Measurements from ENCODE around the gene ZDHHC4.
A peak's percentile ranks its signal among the peaks of the same experiment; 100 is the strongest.
"Not testable (repeated sequence)": the region's sequence is repeated elsewhere in the genome, so short reads cannot be mapped to it uniquely, and the experiment has no call there.

Gene ZDHHC4

GRCh38 chr7:6634021-6634420, 56.8 kb downstream of the ZDHHC4 start:
- no peak for TF ChIP-seq POLR2AphosphoS5 (IDR thresholded peaks at IDR 0.05; ENCODE audit: borderline replicate concordance, low read depth, low read length)
- no peak for TF ChIP-seq FOXP2 (optimal IDR thresholded peaks at IDR 0.05; ENCODE audit: control extremely low read depth, extremely low read length, insufficient read depth)
- TF ChIP-seq EZH2 (IDR thresholded peaks at IDR 0.05) = no peak
- Histone ChIP-seq H3K4me3 (no peak overlapping the region), H3K9ac (ENCODE audit: insufficient read length) (no peak overlapping the region), H3K27ac (no peak overlapping the region), H3K9me3 (ENCODE audit: low read depth, low read length) (no peaks in the 10 kb centered on the region), H3K36me3 (ENCODE audit: insufficient read depth, low read length) (peaks cover 2% of the 10 kb centered on the region; the same call in 1 of the 2 replicates)
- no peak for DNase-seq (ENCODE audit: low read depth, low spot score)

- H3K4me3 ChIP-seq; DNase-seq (ENCODE audit: low read depth, low spot score): not testable (repeated sequence)
- H3K36me3 ChIP-seq (ENCODE audit: insufficient read depth, low read length) = peaks cover 12% of the 10 kb centered on the region; the same call in 1 of the 2 replicates
Observed at GRCh38 chr7:6634971-6635370, 57.7 kb downstream of the ZDHHC4 start.

GRCh38 chr7:6636741-6637543, 59.7 kb downstream of the ZDHHC4 start, which contains the start of gene ZNF316:
Gene ZNF316, plus strand, starts transcription at chr7:6637318. Its CDS starts 5,092 bp downstream, at chr7:6642410.
- H3K27ac ChIP-seq = 0 out of 2 replicates have a peak within 1 kb of the TSS, but pooled peaks have one; percentile 9
- no peak for DNase-seq (ENCODE audit: low read depth, low spot score)
- H3K9ac ChIP-seq (ENCODE audit: insufficient read length) = peak within 1 kb of the TSS; percentile 93
- no peaks in the 10 kb centered on the region for H3K9me3 ChIP-seq (ENCODE audit: low read depth, low read length)
- peaks cover 28% of the 10 kb centered on the region for H3K36me3 ChIP-seq (ENCODE audit: insufficient read depth, low read length)
- TF ChIP-seq FOXP2 (optimal IDR thresholded peaks at IDR 0.05; ENCODE audit: control extremely low read depth, extremely low read length, insufficient read depth) = no peak
- peak; percentile 42; the same call in 1 of the 2 replicates for TF ChIP-seq POLR2AphosphoS5 (IDR thresholded peaks at IDR 0.05; ENCODE audit: borderline replicate concordance, low read depth, low read length)
- TF ChIP-seq EZH2 (IDR thresholded peaks at IDR 0.05) = no peak
- H3K4me3 ChIP-seq = peak within 1 kb of the TSS; percentile 88

More at GRCh38 chr7:6634971-6635370, 57.7 kb downstream of the ZDHHC4 start:
- H3K9me3 ChIP-seq (ENCODE audit: low read depth, low read length); H3K27ac ChIP-seq; H3K9ac ChIP-seq (ENCODE audit: insufficient read length): not testable (repeated sequence)

- TF ChIP-seq EZH2 (IDR thresholded peaks at IDR 0.05) = no peak
- DNase-seq (ENCODE audit: low read depth, low spot score) = no peak
- peaks cover 35% of the 10 kb centered on the region for H3K36me3 ChIP-seq (ENCODE audit: insufficient read depth, low read length)
- peak overlapping the region; percentile 79 for H3K9ac ChIP-seq (ENCODE audit: insufficient read length)
- H3K9me3 ChIP-seq (ENCODE audit: low read depth, low read length) = no peaks in the 10 kb centered on the region
- H3K4me3 ChIP-seq = peak overlapping the region; percentile 82
- H3K27ac ChIP-seq = no peak overlapping the region
Observed at GRCh38 chr7:6637544-6638229, 60.4 kb downstream of the ZDHHC4 start.

Data from SK-N-MC (cell line).